ENCODE data around the gene MTNR1B.

The MTNR1B gene

GRCh38 chr11:92939305-92939704, 30.1 kb upstream of the MTNR1B start:
- H3K4me3 ChIP-seq (ENCODE audit: low read depth, low read length), result no peak overlapping the region
- in situ Hi-C loops (cut with HindIII; ENCODE audit: low sequenced_read_pairs), result no loop called here
- TF ChIP-seq, protein P1, sequence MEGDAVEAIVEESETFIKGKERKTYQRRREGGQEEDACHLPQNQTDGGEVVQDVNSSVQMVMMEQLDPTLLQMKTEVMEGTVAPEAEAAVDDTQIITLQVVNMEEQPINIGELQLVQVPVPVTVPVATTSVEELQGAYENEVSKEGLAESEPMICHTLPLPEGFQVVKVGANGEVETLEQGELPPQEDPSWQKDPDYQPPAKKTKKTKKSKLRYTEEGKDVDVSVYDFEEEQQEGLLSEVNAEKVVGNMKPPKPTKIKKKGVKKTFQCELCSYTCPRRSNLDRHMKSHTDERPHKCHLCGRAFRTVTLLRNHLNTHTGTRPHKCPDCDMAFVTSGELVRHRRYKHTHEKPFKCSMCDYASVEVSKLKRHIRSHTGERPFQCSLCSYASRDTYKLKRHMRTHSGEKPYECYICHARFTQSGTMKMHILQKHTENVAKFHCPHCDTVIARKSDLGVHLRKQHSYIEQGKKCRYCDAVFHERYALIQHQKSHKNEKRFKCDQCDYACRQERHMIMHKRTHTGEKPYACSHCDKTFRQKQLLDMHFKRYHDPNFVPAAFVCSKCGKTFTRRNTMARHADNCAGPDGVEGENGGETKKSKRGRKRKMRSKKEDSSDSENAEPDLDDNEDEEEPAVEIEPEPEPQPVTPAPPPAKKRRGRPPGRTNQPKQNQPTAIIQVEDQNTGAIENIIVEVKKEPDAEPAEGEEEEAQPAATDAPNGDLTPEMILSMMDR (IDR thresholded peaks at IDR 0.05; ENCODE audit: low read depth, low read length, missing control alignments), result no peak
- no peak for DNase-seq (ENCODE audit: low read depth)

GRCh38 chr11:92941676-92942571, 27.5 kb upstream of the MTNR1B start:
- TF ChIP-seq, protein P1 (IDR thresholded peaks at IDR 0.05; ENCODE audit: low read depth, low read length, missing control alignments), result peak; percentile 75
- DNase-seq (ENCODE audit: low read depth), result peak; percentile 20
- in situ Hi-C loops (cut with HindIII; ENCODE audit: low sequenced_read_pairs), result no loop called here

GRCh38 chr11:92946707-92947106, 22.7 kb upstream of the MTNR1B start:
- in situ Hi-C loops (cut with HindIII; ENCODE audit: low sequenced_read_pairs), result no loop called here
- no peak overlapping the region for H3K4me3 ChIP-seq (ENCODE audit: low read depth, low read length)
- TF ChIP-seq, protein P1 (IDR thresholded peaks at IDR 0.05; ENCODE audit: low read depth, low read length, missing control alignments), result no peak
- DNase-seq (ENCODE audit: low read depth), result no peak

More at GRCh38 chr11:92941676-92942571, 27.5 kb upstream of the MTNR1B start:
- H3K4me3 ChIP-seq (ENCODE audit: low read depth, low read length), result no peak overlapping the region

- TF ChIP-seq, protein P1 (IDR thresholded peaks at IDR 0.05; ENCODE audit: low read depth, low read length, missing control alignments), result no peak
- DNase-seq (ENCODE audit: low read depth), result no peak
- H3K4me3 ChIP-seq (ENCODE audit: low read depth, low read length), result no peak overlapping the region
- in situ Hi-C loops (cut with HindIII; ENCODE audit: low sequenced_read_pairs), result no loop called here
These were observed 21.3 kb upstream of the MTNR1B start for GRCh38 chr11:92948116-92948515.

DNA sequence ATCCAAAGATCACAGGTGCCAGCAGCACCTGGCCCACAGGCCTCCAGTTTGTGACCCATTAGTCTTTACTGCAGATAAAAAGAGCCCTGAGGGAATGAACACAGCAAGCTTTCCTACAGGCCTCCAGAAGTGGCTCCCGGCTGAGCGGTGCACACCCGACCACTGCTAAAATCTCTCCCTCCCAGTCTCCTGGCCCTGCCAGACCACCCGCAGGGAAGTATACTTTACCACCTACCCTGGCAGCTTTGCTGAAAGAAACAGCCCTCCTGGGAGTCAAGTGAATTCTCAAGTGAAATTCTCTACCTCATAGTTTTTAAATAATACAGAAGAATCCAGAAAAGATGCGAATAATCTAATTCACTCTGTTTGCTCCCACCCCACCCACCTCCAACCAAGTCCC, 15.4 kb upstream of the MTNR1B start:
- DNase-seq (ENCODE audit: low read depth), result no peak
- no peak overlapping the region for H3K4me3 ChIP-seq (ENCODE audit: low read depth, low read length)
- TF ChIP-seq, protein P1 (IDR thresholded peaks at IDR 0.05; ENCODE audit: low read depth, low read length, missing control alignments), result no peak
- in situ Hi-C loops (cut with HindIII; ENCODE audit: low sequenced_read_pairs), result loop anchor here (5.0 kb wide), 1 partner anchor 208 kb away; no protein-coding TSS in a partner anchor

DNA sequence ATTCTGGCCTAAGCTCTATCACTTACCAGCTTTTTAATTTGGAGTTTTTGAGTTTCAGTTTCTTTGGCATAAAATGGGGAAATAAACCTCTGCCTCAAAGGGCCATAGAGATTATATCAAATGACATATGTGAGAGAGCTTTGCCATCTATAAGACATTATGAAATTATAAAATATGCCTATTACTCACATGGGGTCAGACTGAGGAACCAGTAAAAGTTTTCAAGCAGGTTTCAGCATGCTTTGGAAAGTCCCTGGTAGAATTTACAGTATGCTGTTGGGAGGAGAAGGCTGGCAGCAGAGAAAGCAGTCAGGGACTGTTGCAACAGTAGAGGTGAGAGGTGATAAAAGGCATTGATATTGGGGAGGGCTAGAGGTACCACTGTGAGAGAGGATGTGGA, 13.6 kb upstream of the MTNR1B start:
- TF ChIP-seq, protein P1 (IDR thresholded peaks at IDR 0.05; ENCODE audit: low read depth, low read length, missing control alignments), result no peak
- in situ Hi-C loops (cut with HindIII; ENCODE audit: low sequenced_read_pairs), result no loop called here
- no peak overlapping the region for H3K4me3 ChIP-seq (ENCODE audit: low read depth, low read length)
- DNase-seq (ENCODE audit: low read depth), result no peak

Measured in astrocyte of the cerebellum (primary cell).